GM19238 (cell line): ENCODE results near the gene LOXL1.
"Not testable (repeated sequence)": the region's sequence is repeated elsewhere in the genome, so short reads cannot be mapped to it uniquely, and the experiment has no call there.

Experiments
- DNase-seq: peaks from one replicate; pipeline ENCODE4 v3.0.0; 2011; ENCODE audit warnings: low spot score; ENCODE audit not compliant: insufficient read length

The LOXL1 gene

GRCh38 chr15:73973683-73974200 is 47.5 kb downstream of the LOXL1 start:
- DNase-seq, result not testable (repeated sequence)

- not testable (repeated sequence) for DNase-seq
Observed at GRCh38 chr15:73975440-73976125, 49.3 kb downstream of the LOXL1 start.

- no peak for DNase-seq
Observed at GRCh38 chr15:73978896-73979295, 52.6 kb downstream of the LOXL1 start.

- no peak for DNase-seq
Observed at GRCh38 chr15:73979636-73980035, 53.4 kb downstream of the LOXL1 start.

GRCh38 chr15:73981761-73982221 is 55.5 kb downstream of the LOXL1 start:
- no peak for DNase-seq

GRCh38 chr15:73982222-73982962 is 56.1 kb downstream of the LOXL1 start:
- no peak for DNase-seq

GRCh38 chr15:73983211-73983727 is 57.0 kb downstream of the LOXL1 start:
- DNase-seq, result no peak

- no peak for DNase-seq
Observed at GRCh38 chr15:73983773-73984172, 57.5 kb downstream of the LOXL1 start.

- DNase-seq, result no peak
Observed at GRCh38 chr15:73984208-73984979, 58.1 kb downstream of the LOXL1 start.

- no peak for DNase-seq
Observed at GRCh38 chr15:73985101-73985873, 59.0 kb downstream of the LOXL1 start.

GRCh38 chr15:73986055-73986775 is 60.0 kb downstream of the LOXL1 start:
- no peak for DNase-seq

- DNase-seq, result no peak
Observed at GRCh38 chr15:73986776-73987056, 60.5 kb downstream of the LOXL1 start.

GRCh38 chr15:73987250-73987649 is 61.0 kb downstream of the LOXL1 start:
- DNase-seq, result no peak

GRCh38 chr15:73987681-73988444 is 61.6 kb downstream of the LOXL1 start:
- DNase-seq, result no peak

GRCh38 chr15:73988445-73988969 is 62.2 kb downstream of the LOXL1 start:
- no peak for DNase-seq

GRCh38 chr15:73989001-73989798 is 62.9 kb downstream of the LOXL1 start:
- no peak for DNase-seq

- DNase-seq, result no peak
Observed at GRCh38 chr15:73990250-73991005, 64.2 kb downstream of the LOXL1 start.

- DNase-seq, result no peak
Observed at GRCh38 chr15:73991260-73991659, 65.0 kb downstream of the LOXL1 start.
